GM21786 (cell line): ENCODE results near the gene ATG4D.
"Not testable (repeated sequence)": the region's sequence is repeated elsewhere in the genome, so short reads cannot be mapped to it uniquely, and the experiment has no call there.

Experiments used
- ATAC-seq: cut with Tn5 transposase; IDR thresholded peaks from one replicate; pipeline ENCODE4 v1.9.1; 2021; ENCODE audit not compliant: unreplicated experiment

ATG4D gene

GRCh38 chr19:10550336-10550735 lies 6.6 kb downstream of the ATG4D start:
- no peak for ATAC-seq

GRCh38 chr19:10551006-10551405 lies 7.3 kb downstream of the ATG4D start:
- ATAC-seq: not testable (repeated sequence)

GRCh38 chr19:10551698-10552301 lies 8.1 kb downstream of the ATG4D start:
- ATAC-seq: no peak

- no peak for ATAC-seq
These were observed 8.9 kb downstream of the ATG4D start for GRCh38 chr19:10552510-10553053.

- no peak for ATAC-seq
These were observed 9.5 kb downstream of the ATG4D start for GRCh38 chr19:10553087-10553667.

GRCh38 chr19:10553943-10554381 lies 10.3 kb downstream of the ATG4D start:
- peak; percentile 45 for ATAC-seq

- ATAC-seq: no peak
These were observed 11.3 kb downstream of the ATG4D start for GRCh38 chr19:10554760-10555609.

GRCh38 chr19:10555610-10555973 lies 11.9 kb downstream of the ATG4D start:
- ATAC-seq: no peak

GRCh38 chr19:10557603-10558197 lies 14.0 kb downstream of the ATG4D start:
- ATAC-seq: no peak

GRCh38 chr19:10560154-10560553 lies 16.4 kb downstream of the ATG4D start:
- no peak for ATAC-seq

- ATAC-seq: no peak
These were observed 18.9 kb downstream of the ATG4D start for GRCh38 chr19:10562609-10563008.

GRCh38 chr19:10565028-10565566 lies 21.4 kb downstream of the ATG4D start:
- ATAC-seq: no peak

- peak; percentile 39 for ATAC-seq
These were observed 22.1 kb downstream of the ATG4D start, which contains the start of gene KRI1 for GRCh38 chr19:10565567-10566407. TSS of gene KRI1 (minus strand) at chr19:10566010. CDS start at chr19:10565999, 11 bp downstream.

- ATAC-seq: no peak
These were observed 22.6 kb downstream of the ATG4D start for GRCh38 chr19:10566408-10566657.

- no peak for ATAC-seq
These were observed 23.1 kb downstream of the ATG4D start for GRCh38 chr19:10566658-10567410.

GRCh38 chr19:10567656-10568055 lies 24.0 kb downstream of the ATG4D start:
- ATAC-seq: no peak

GRCh38 chr19:10568062-10568825 lies 24.5 kb downstream of the ATG4D start:
- no peak for ATAC-seq

- peak; percentile 67 for ATAC-seq
These were observed 25.3 kb downstream of the ATG4D start, which contains the start of gene CDKN2D for GRCh38 chr19:10568826-10569651. TSS of gene CDKN2D (minus strand) at chr19:10568979. CDS start at chr19:10568653, 326 bp downstream.
